GM19467 (cell line): ENCODE data around the gene DPM2.

Source experiments
- ATAC-seq: cut with Tn5 transposase; IDR thresholded peaks from one replicate; pipeline ENCODE4 v1.9.1; 2021; ENCODE audit warnings: mild to moderate bottlenecking, moderate library complexity; ENCODE audit not compliant: unreplicated experiment

Gene DPM2, protein sequence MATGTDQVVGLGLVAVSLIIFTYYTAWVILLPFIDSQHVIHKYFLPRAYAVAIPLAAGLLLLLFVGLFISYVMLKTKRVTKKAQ

DNA sequence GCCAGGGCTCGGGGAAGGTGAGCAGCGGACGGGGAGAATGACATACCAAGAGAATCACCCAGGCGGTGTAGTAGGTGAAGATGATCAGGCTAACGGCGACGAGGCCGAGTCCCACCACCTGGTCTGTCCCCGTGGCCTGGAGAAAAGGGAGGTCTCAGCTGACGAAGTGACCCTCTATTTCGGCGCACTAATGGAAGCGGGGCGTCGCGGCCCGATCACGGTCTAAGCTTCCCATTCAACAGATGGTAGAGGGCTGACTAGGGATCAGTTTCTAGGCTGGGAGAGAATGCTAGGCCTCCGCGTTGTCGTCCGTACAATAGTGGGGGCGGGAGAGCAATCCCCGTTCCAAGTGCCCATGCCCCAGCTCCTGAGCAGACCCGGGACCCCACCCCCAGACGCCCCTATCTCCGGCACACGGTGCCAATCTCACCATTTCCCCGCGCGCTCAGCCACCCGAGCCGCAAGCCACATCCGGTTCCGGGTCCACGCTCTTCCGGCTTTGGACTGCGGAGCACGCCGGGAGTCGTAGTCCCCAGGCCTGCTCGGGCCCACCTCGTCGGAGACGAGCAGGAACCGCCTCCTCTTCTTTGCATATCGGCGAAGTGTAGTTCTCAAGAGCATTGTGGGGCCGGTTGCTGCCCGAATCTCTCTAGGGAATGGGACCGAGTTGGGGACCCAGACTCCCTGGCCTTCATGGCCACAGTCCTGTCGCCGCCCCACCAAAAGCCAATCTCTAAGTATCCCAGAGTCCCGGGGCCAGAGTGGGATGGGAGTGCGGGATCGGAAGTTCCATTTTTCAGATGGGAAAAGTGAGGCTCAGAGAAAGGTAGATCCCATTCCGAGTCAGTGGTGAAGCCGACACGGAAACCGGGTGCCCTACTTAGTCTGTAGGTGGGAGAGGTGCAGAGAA is at the start of gene DPM2:
TSS of gene DPM2 (minus strand) at position 467 of the 910 bp plus-strand sequence. CDS start at position 433, 34 bp downstream.
- peak; percentile 84 for ATAC-seq

DNA sequence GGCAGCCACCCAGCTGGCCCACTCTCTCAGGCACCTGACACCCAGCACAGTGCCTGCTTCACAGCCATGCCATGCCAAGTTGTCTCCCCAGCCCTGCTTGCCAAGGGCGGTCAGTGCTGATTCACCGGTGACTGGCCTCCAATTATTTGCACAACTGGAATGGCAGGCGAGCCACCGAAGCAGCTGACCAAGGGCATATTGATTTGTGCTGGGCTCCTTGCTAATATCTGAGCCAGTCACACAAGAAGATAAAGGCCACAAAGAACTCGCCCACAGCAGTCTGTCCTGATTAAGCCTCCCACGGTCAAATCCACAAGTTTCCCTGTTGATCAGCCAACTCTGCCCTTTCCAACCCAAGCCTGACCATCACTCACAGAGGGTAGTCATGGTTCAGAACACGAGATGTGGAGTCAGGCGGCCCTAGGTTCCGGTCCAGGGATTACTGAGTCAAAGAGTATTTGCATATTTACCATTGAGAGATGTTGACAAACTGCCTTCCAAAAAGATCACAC is 49.5 kb upstream of the DPM2 start:
- no peak for ATAC-seq

DNA sequence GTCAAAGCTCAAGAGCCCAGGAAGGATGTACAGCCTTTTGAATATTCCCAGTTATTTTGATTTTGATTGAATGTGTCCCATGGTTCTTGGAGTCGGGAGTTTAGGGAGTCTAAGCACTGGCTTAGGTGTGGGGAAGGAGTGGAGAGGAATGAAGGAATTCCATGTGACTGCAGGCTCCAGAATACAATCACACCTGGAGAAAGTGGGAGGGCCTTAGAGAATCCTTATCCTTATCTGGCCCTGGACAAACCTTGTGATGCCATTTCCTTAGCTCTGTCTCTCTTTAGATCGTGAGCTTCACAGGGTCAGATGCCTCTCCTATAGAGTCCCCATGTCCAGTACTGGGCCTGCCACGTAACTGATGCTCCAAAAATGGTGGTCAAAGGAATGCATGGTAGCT is 47.4 kb upstream of the DPM2 start:
- ATAC-seq = no peak

DNA sequence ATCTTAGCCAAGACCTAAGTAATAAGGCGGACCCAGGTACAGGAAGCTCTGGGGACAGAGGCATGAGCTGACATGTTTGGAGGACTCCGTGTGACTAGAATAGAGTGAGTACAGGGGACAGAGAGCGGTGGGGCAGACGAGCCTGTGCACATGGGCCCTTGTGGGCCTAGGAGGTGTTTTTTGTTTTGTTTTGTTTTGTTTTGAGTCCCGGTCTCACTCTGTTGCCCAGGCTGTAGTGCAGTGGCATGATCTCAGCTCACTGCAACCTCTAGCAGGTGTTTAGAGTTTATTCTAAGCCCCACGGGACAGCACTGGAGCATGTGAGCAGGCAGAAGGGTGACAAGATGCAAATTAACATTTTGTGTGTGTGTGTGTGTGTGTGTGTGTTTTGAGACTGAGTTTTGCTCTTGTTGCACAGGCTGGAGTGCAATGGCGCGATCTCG is 46.2 kb upstream of the DPM2 start:
- ATAC-seq = peak; percentile 31

DNA sequence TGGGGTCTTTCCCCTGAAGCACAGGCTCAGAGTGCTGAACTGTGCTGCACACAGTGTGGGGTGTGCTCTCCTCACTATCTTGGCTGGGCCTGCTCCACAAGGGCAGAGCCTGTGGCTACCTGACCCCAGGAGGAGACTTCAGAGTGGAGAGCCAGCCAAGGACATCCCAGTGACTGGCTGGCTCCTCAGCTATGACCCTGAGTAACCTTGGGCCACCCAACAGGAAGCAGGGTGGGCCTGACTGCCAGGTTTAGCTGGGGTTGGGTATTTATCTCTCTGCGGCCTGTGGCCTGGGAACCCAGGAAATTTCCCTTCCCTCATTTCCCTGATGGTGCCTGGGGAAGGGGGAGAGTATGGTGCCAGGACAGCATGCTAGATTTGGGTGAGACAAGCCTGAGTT is 45.3 kb upstream of the DPM2 start:
- ATAC-seq = no peak

DNA sequence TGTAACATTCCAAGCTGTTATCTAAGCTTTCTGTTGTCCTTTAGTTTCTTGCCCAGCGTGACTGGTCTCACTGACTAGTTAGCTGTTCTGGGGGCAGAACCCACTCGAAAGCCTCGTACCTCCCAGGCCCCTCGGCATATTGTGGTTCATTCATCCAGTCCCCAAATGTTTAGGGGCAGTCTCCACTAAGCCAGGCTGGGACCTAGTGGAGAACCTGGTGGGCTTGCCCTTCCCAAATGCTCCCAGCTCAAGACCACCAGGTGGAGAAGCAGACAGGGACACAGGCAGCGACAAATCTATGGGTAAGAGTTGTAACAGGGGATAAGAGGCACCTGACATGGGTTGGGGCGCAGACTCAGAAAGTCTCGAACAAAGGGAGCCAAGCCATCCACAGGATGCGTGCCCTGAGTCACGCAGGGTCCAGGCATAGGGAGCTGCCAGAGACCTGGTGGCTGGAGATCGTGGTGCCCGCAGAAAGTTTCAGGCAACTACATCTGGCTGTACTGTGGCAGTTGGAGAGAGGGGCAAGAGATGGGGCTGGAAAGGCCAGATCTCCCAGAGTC is 44.0 kb upstream of the DPM2 start:
- no peak for ATAC-seq

DNA sequence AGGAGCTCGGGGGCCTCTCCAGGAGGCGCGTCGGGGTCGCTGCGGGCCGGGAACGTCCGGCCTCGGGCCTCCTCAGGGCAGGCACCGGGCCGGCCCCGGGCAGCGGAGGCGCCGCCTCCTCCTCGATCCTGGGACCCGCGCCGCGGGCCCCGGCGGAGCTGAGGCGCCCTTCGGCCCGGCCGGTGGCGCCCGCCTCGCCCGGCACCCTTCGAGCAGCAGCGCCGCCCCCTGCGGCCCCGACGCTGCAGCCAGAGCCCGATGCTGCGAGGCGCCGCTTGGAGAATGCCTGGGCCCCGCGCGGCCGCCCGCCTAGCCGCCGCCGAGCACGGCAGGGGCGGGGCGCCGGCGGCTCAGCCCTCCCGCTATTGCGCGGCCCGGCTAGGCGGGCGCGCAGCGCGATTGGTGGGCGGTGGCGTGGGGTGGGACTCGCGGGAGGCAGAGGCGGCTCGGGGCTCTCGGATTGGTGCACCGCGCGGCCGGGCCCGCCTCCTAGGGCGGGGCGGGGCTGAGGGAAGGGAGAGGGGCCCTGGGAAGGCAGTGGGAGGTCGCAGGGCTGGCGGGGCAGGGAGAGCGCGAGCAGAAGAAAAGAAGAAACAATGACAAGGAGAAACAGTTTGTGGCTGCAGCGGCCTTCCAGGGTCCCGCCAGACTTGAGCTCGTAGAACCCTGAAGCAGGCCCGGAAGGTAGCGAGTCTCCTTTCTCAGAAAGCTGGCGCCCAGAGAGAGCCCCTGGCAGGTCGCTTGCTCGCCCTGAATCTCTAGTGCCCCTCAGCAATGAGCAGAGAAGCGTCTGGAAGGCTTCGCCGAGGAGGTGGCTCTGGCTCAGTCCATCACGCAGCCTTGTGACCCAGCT is 43.3 kb upstream of the DPM2 start, which contains the start of gene EEIG1:
TSS of gene EEIG1 (minus strand) at position 284 of the 853 bp plus-strand sequence. CDS start 852 bp downstream, outside the sequence.
- ATAC-seq = peak; percentile 69

DNA sequence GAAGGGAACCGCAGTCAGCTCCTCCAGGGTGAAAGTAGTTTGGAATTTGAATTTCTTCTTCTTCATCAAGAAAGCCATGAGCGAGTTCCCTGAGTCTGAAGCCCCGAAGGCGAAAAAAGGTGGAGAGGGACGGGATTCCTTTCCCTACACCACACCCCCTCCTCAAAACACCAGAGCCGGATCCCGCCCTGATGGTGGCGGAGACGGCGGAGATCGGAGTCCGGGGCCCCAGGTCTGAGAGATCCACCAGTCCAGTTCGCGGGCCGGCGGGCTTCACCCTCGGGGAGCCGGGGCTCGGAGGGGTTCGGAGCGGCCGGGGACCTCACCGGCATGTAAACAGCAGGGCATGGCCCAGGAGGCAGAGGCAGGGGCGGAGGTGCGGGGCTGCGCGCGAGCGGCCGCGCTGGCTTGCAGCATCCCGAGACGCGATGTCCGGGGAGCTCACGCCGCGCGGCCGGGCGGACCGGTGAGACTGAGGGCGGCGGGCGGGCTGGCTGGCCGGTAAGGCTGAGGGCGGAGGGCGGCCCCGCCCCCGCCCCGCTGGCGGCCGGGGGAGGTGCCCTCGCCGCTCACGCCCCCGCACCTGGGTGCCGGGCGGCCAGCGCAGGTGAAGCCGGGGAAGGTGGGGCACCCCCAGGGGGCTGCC is 42.5 kb upstream of the DPM2 start:
- ATAC-seq = peak; percentile 25

DNA sequence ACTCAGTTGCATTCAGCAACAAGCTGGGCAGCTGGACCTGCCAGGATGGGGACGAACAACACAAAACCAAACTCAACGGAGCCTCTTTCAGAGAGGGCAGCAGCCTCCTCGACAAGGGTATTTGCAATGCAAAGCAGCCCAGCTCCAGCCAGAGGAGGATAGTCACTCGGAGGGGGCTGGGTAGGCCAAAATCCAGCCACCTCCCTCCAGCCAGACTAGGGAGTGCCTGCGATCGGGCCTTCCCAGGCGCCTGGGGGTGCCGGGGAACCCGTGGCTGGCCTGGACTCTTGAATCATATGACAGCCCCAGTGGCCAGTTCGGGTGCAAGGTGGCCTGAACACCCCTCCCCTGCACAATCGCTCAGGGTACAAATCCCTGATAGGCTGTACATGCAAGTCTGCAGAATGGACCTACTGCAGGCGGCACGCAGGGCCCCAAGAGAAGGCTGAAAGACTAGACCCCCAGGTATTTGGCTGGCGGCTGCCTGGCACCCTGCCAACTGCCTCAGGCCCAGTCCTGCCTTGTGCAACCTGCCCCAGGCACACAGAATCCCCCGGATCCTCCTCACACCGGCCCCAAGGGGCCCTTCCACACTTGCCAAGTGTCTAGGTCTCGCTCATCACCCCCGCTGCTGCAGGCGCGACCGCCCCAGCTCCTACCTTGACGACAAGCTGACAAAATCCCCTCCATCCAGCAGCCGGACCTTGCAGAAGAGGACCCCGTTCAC is 41.8 kb upstream of the DPM2 start:
- no peak for ATAC-seq

DNA sequence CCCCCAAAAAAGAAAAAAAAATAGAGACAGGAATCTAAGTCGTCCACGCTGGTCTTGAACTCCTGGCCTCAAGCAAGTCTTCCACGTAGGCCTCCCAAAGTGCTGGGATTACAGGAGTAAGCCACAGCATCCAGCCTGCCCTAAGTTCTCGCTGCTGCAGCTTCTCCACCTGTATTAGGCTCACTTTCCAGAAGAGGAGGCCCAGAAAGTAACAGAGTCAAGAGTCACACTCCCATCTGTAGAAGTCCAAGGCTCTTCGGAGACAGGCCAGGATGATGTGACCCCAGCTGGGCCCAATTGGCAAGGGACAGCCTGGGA is 41.3 kb upstream of the DPM2 start:
- no peak for ATAC-seq

DNA sequence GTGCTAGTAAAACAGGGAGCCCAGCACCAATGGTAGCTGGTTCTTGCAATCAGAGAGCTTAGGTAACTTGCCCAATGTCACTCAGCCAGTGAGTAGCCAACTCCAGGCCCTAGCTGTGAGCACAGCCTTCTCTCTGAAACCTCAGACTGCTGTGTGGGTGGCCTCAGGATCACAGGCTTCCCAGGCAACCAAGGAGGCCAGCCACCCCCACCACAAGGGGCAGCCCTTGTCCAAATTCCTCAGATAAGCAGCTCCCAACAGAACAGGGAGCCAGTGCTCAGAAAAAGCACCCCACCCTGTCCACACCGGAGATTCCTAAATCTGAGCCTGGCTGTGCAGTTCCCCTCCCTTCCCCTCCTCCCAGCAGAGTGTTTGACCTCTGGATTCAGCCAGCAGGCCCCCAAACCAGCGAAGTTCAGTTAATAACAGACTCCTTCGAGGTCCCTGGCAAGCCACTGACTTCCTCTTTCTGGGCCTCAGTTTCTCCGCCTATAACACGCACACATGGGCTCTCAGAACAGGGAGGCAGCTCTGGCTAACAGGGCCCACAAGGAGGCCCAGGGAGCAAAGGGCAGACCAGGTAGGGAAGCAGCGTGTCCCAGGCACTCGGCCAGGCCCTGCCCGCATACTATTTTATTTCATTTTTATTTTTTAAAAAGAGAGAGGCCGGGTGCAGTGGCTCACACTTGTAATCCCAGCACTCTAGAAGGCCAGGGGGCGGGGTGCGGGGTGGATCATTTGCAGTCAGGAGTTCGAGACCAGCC is 40.4 kb upstream of the DPM2 start:
- ATAC-seq = no peak

DNA sequence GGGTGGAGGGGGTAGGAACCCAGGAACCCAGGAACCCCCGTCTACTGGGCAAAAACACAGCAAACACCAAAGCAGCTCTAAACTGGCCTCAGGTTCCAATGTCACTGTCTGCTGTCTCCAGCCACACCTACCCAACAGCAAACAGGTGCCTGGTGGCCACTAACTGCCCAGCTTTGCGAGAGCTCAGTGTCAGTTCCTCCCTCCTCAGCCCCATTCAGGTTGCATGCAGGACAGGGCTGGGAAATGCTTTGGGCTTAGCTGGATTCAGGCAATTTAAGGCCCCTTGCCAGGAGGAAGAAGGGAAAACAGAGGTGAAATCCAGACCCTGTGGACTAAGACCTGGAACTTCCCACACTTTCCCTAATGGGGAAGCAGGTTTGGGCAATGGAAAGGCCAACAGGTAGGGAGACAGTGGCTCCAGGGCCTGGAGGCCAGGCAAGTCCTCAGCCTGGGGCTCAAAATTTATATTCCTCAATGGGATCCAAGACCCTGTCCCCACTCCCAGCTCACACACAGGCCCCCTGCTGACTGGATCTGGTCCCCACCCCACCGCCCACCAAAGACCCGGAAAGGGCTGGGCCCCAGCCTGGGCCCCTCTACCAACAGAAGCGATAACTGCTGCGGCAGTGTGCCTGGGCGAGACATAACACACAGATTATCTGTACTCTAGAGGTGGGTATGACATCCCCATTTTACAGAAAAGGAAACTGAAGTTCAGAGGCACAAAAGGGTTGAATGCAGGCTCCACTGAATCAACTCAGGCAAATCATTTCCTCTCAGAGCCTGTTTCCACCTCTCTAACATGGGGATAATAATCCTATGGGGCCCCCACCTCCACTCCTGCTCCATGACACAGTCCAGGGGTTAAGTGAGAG is 39.6 kb upstream of the DPM2 start:
- ATAC-seq = no peak

DNA sequence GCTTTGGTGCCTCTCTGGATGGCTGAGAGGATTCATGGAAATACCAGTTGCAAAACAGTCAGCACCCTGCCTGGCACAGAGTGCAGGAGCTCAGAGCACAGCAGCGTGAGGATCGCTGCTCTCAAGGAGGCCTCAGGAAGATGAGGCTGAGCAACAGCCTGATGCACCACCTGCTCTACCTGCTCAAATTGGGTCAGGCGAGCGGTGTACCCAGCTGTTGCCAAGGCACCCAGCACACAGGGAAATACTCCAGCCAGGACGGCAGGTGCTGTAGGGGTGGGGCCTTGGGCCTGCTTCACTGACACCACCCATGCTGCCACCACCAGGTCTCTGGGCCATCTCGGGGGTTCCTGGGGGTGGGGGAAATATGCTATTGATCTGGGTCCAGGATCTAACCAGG is 38.8 kb upstream of the DPM2 start:
- no peak for ATAC-seq

DNA sequence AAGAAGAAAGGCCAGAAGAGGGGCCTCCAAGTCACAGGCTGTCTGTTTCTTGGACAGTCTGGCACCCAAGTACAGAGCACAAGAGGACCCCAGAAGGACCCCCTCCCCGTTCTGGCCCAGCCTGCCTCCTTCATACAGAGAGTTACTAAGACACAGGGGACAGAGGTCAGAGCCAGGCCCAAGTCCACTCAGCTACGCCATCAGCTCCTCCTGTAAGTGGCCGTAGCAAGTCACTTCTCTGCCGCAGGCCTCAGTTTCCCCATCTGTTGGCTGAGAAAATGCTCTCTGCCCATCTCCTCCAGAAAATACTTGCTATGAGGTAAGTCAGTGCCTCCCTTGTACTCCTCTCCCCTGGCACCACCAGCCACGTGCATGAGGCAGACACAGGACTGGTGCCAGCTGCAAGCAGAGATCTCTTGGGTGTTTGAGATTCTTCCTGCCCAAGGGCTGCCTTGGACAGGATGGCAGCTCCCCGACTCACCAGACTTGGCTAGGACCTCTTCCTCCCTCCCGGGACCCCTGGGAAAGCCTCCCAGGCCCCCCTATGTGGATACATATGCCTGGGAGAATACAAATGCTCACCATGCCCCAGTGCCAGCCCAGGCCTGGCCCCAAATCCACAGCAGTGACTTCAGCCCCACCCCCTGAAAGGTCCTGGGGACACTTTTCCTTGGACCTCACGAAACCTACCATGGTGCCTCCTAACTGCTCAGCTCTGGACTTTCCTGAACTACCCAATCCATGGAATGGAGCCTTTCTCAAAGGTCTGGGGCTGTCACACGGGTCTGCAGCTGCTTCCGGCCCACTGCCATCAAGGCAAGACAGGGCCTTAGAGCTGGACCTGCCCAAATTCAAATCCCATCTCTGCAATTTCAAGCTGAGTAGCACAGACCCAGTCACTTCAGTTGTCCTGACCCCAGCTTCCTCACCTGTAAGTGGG is 38.0 kb upstream of the DPM2 start:
- ATAC-seq = no peak

DNA sequence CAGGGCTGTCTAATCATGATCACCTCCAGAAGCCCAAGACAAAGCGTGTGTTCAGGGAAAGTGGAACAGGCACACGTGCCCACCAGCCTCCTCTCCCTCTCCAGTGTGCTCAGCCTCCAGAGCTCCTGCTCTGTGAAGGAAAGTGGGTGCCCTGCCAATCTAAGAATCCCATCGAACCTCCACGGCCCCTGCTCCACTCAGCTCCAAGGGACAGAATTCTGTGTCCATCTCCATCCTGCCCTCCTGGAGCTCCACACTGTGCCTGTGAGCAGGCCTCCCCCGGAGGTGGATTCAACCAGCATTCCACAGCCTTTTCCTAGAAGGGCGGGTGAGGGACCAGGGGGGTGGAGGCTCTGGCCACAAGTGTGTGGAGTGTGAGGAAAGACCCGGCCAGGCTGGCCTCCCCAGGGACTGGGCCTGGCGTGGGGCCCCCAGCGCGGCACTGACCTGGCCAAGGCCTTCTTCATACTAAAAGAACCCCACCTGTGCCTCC is 37.2 kb upstream of the DPM2 start:
- ATAC-seq = no peak

DNA sequence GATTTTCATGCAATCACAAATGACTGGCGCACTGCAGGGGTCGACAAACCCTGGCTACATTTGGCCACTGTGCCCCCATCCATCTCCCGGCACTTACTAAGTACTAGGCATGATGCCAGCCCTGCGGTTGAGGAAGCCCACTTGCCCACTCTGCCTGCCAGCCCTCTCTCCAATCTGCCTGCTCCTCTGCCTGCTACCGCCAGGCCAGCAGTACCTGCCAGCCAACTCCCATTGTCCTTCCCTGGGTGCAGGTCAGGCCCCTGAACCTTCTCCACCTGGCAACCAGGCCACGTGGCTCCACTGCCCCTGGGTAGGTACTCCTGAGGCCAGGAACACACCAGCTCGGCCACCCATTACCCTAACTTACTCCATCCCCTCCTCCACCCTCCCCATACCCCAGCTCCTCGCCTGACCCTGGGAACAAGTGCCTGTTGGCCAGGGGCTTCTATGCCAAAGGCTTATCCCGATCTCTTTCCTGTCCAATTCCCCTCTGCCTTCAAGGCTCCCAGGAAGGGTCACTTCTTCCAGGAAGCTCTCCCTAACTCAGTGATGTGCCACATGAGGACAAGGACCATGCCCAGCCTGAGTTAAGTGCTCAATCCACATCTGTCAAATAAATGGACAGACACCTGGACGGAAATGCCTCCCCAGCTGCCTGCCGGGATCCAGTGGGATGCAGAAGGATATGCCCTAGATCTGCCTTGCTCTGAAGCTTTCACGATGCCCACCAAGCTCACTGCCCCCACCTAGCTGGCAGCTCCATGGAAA is 36.5 kb upstream of the DPM2 start:
- no peak for ATAC-seq
